Activated naive CD8-positive, alpha-beta T cell treated with anti-CD3 and anti-CD28 coated beads, Interleukin-2, amount 10 ng/mL, durations not matched to agents 7 days and 5 days (primary cell): ENCODE data around the gene KIF13A. TPM values are rescaled to one million over a fixed set of nuclear protein-coding genes. Genes with fewer than 3 reads are reported as not detected.
"Not testable (repeated sequence)": the region's sequence is repeated elsewhere in the genome, so short reads cannot be mapped to it uniquely, and the experiment has no call there.

Experiments
- ATAC-seq: fragments of 150-1000 bp; cut with Tn5 transposase; one replicate; pipeline ENCODE4 v1.10.0; 2021; ENCODE audit warnings: low read depth, moderate library complexity
- POLR2A ChIA-PET: fragments of 350-600 bp; sonication (Branson Sonifier 250); formaldehyde crosslinking; loops from one replicate; lab custom pipeline; 2021; ENCODE audit warnings: antibody characterized with exemption; lab: Charles Lee
- DNase-seq: peaks from one replicate; pipeline ENCODE4 v3.0.0; 2021
- H3K27ac Mint-ChIP-seq: one replicate; pipeline ENCODE4 v1.8.0; 2022; ENCODE audit warnings: mild to moderate bottlenecking, mixed read lengths
- H3K27me3 Mint-ChIP-seq: one replicate; pipeline ENCODE4 v1.8.0; 2022; ENCODE audit warnings: mild to moderate bottlenecking, moderate library complexity, mixed read lengths
- H3K36me3 Mint-ChIP-seq: one replicate; pipeline ENCODE4 v1.8.0; 2021; ENCODE audit warnings: mild to moderate bottlenecking, mixed read lengths
- H3K4me1 Mint-ChIP-seq: one replicate; pipeline ENCODE4 v1.8.0; 2021; ENCODE audit warnings: mixed read lengths
- H3K4me3 Mint-ChIP-seq: one replicate; pipeline ENCODE4 v1.8.0; 2022; ENCODE audit warnings: mild to moderate bottlenecking, moderate library complexity, mixed read lengths
- H3K9me3 Mint-ChIP-seq: one replicate; pipeline ENCODE4 v1.8.0; 2021; ENCODE audit warnings: mixed read lengths
- total RNA-seq, 2 experiments: library from RNA; stranded (reverse); gene quantifications; one replicate each; pipeline ENCODE4 v1.2.3, GENCODE V29; 2021

The KIF13A gene
- total RNA-seq, 2 experiments from 2014 or later, result 0.30 to 0.54 TPM

- Mint-ChIP-seq H3K27me3 (peaks cover 19% of the 10 kb centered on the region), H3K9me3 (peaks cover 11% of the 10 kb centered on the region), H3K4me1 (peaks cover 24% of the 10 kb centered on the region), H3K4me3 (no peak overlapping the region), H3K27ac (no peak overlapping the region), H3K36me3 (peaks cover 15% of the 10 kb centered on the region)
- no peak for DNase-seq
- POLR2A ChIA-PET, result no interaction called here
- ATAC-seq, result peak; percentile 52
Observed at GRCh38 chr6:17907406-17908229, 79.8 kb downstream of the KIF13A start.

GRCh38 chr6:17905611-17906592 is 81.5 kb downstream of the KIF13A start:
- POLR2A ChIA-PET, result no interaction called here
- Mint-ChIP-seq H3K9me3 (peaks cover 9% of the 10 kb centered on the region), H3K36me3 (peaks cover 15% of the 10 kb centered on the region), H3K27me3 (peaks cover 24% of the 10 kb centered on the region), H3K4me3 (no peak overlapping the region), H3K27ac (no peak overlapping the region), H3K4me1 (peaks cover 22% of the 10 kb centered on the region)
- ATAC-seq (no peak), DNase-seq (no peak)

- Mint-ChIP-seq H3K4me1 (peaks cover 16% of the 10 kb centered on the region), H3K4me3 (no peak overlapping the region), H3K36me3 (peaks cover 14% of the 10 kb centered on the region), H3K27me3 (peaks cover 30% of the 10 kb centered on the region), H3K9me3 (peaks cover 9% of the 10 kb centered on the region), H3K27ac (no peak overlapping the region)
- ATAC-seq (no peak), DNase-seq (no peak)
- POLR2A ChIA-PET, result no interaction called here
Observed at GRCh38 chr6:17904491-17905120, 82.8 kb downstream of the KIF13A start.

DNA sequence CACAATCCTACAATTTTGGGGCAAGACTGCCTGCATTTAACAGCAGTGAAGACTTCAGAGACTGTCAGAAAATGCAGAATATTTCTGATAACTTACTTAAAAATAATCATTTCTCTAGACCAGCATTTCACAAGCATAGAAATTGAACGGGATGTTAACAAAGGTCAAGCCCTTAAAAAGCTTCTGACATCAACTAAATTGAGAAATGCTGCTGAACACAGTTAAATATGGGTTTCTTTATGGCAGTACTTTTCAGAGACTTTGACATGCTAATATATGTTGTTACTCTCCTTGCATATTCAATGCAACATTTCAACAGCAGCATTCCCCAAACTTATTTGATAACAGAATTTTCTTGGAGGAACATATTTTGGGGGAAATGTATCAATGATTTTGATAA is 84.5 kb downstream of the KIF13A start:
- H3K27me3 Mint-ChIP-seq, result peaks cover 31% of the 10 kb centered on the region
- peaks cover 8% of the 10 kb centered on the region for H3K36me3 Mint-ChIP-seq
- no peak overlapping the region for H3K4me3 Mint-ChIP-seq
- H3K27ac Mint-ChIP-seq, result no peak overlapping the region
- peaks cover 4% of the 10 kb centered on the region for H3K9me3 Mint-ChIP-seq
- H3K4me1 Mint-ChIP-seq, result peaks cover 11% of the 10 kb centered on the region
- no peak for ATAC-seq
- DNase-seq, result no peak
- POLR2A ChIA-PET, result no interaction called here

- H3K9me3 Mint-ChIP-seq, result peaks cover 2% of the 10 kb centered on the region
- no peaks in the 10 kb centered on the region for H3K4me1 Mint-ChIP-seq
- H3K36me3 Mint-ChIP-seq, result no peaks in the 10 kb centered on the region
- ATAC-seq, result no peak
- H3K27ac Mint-ChIP-seq, result no peak overlapping the region
- POLR2A ChIA-PET, result no interaction called here
- H3K27me3 Mint-ChIP-seq, result peaks cover 28% of the 10 kb centered on the region
- H3K4me3 Mint-ChIP-seq, result no peak overlapping the region
- no peak for DNase-seq
Observed at GRCh38 chr6:17901493-17901892, 85.9 kb downstream of the KIF13A start.

DNA sequence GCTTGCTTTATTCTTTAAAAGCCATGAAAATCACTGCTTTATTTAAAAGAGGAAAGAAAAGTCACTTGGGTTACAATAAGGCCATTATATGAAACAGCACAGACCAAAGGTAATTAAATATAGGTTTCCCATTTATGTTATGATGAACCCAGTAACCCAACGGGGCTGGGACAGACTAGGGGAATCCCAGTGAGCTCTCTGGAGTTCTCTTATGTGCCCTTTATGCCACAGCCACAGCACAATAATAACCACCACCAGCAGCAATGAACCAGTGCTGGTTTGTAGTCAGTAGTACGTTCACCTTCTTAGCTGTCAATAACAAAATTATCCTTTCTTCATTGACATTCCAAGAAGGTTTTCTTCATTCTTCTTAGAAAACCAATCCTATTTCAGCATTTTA is 87.4 kb downstream of the KIF13A start:
- ATAC-seq (no peak), DNase-seq (no peak)
- Mint-ChIP-seq H3K4me1 (no peaks in the 10 kb centered on the region), H3K27me3 (peaks cover 22% of the 10 kb centered on the region), H3K4me3 (no peak overlapping the region), H3K27ac (no peak overlapping the region), H3K36me3 (no peaks in the 10 kb centered on the region), H3K9me3 (peaks cover 10% of the 10 kb centered on the region)
- POLR2A ChIA-PET, result no interaction called here

DNA sequence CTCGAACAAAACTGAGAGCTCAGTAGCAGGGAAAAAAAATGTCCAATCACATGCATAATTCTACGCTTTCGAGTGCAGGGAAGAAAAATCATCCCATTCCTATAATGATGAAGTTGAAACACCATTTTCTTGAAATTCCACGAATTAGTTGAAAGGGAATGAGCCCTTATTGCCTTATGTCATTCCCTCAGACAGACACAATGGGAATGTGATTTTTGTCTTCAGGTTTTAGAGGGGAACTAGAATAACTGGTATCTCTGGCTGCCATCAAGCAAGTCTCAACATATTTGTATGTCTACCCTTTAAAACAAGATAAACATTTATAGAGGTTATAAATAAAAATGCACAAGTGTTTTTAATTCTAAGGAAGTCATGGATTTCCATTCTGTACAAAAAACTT is 87.9 kb downstream of the KIF13A start:
- no peak for DNase-seq
- Mint-ChIP-seq H3K27me3 (peaks cover 22% of the 10 kb centered on the region), H3K9me3 (peaks cover 11% of the 10 kb centered on the region), H3K4me3 (no peak overlapping the region), H3K4me1 (no peaks in the 10 kb centered on the region), H3K27ac (no peak overlapping the region), H3K36me3 (no peaks in the 10 kb centered on the region)
- POLR2A ChIA-PET, result no interaction called here
- ATAC-seq, result no peak

- Mint-ChIP-seq H3K27me3 (peaks cover 18% of the 10 kb centered on the region), H3K4me3 (no peak overlapping the region), H3K36me3 (no peaks in the 10 kb centered on the region), H3K9me3 (peaks cover 11% of the 10 kb centered on the region), H3K4me1 (no peaks in the 10 kb centered on the region), H3K27ac (no peak overlapping the region)
- ATAC-seq (no peak), DNase-seq (no peak)
- POLR2A ChIA-PET, result no interaction called here
Observed at GRCh38 chr6:17897681-17898080, 89.8 kb downstream of the KIF13A start.

GRCh38 chr6:17894905-17895304 is 92.5 kb downstream of the KIF13A start:
- no peak for DNase-seq
- Mint-ChIP-seq H3K36me3 (peaks cover 2% of the 10 kb centered on the region), H3K9me3 (peaks cover 11% of the 10 kb centered on the region), H3K27ac (no peak overlapping the region), H3K4me3 (no peak overlapping the region), H3K27me3 (peaks cover 24% of the 10 kb centered on the region), H3K4me1 (no peaks in the 10 kb centered on the region)
- ATAC-seq, result no peak
- POLR2A ChIA-PET, result no interaction called here

DNA sequence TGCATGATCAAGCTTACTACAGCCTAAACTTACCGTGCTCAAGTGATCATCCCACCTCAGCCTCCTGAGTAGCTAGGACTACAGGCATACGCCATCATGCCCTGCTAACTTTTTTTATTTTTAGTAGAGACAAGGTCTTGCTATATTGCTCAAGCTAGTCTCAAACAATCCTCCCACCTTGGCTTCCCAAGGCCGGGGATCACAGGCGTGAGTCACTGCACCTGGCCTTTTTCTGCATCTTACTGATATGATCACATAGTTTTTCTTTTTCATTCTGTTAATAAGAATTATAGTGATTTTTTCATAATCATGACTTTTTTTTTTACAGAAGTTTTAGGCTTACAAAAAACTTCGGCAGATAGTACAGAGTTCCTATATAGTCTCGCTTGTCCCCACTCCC is 93.2 kb downstream of the KIF13A start:
- Mint-ChIP-seq H3K4me3 (no peak overlapping the region), H3K27me3 (peaks cover 24% of the 10 kb centered on the region), H3K36me3 (peaks cover 2% of the 10 kb centered on the region), H3K4me1 (no peaks in the 10 kb centered on the region), H3K27ac (no peak overlapping the region), H3K9me3 (peaks cover 11% of the 10 kb centered on the region)
- no peak for ATAC-seq
- POLR2A ChIA-PET, result no interaction called here
- no peak for DNase-seq

- Mint-ChIP-seq H3K27ac (no peak overlapping the region), H3K4me1 (no peaks in the 10 kb centered on the region), H3K27me3 (peaks cover 24% of the 10 kb centered on the region), H3K9me3 (peaks cover 11% of the 10 kb centered on the region), H3K4me3 (no peak overlapping the region), H3K36me3 (peaks cover 2% of the 10 kb centered on the region)
- DNase-seq (no peak), ATAC-seq (no peak)
- POLR2A ChIA-PET, result no interaction called here
Observed at GRCh38 chr6:17892097-17892686, 95.2 kb downstream of the KIF13A start.

DNA sequence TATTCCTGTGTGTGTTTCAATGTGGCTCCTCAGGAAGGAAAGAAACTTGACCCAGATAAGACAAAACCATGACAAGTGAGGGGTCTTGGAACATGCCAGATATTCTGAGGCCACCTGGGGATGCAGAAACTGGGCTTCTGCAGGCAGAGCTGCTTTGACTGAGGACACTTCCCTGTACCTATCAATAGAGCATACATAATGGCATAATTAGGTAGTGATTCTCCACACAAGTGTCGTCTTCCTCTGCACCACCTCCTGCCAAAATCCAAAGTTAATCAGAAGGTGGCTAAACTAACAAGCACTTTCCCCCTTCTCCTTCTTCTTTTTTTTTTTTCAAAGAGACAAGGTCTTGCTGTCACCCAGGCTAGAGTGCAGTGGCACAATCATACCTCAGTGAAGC is 97.1 kb downstream of the KIF13A start:
- Mint-ChIP-seq H3K4me1 (peaks cover 1% of the 10 kb centered on the region), H3K4me3 (no peak overlapping the region), H3K27ac (no peak overlapping the region), H3K9me3 (peaks cover 4% of the 10 kb centered on the region), H3K36me3 (peaks cover 2% of the 10 kb centered on the region), H3K27me3 (peaks cover 27% of the 10 kb centered on the region)
- ATAC-seq (no peak), DNase-seq (no peak)
- POLR2A ChIA-PET, result no interaction called here

- POLR2A ChIA-PET, result interaction anchor here (0.5 kb wide), 1 partner anchor 355 kb away, joined by 3 read pairs; no protein-coding TSS in a partner anchor
- not testable (repeated sequence) for H3K4me3 Mint-ChIP-seq, DNase-seq, H3K27ac Mint-ChIP-seq, H3K9me3 Mint-ChIP-seq, H3K4me1 Mint-ChIP-seq, H3K36me3 Mint-ChIP-seq, ATAC-seq
- peaks cover 27% of the 10 kb centered on the region for H3K27me3 Mint-ChIP-seq
Observed at GRCh38 chr6:17889777-17890176, 97.7 kb downstream of the KIF13A start.
